ENCODE data around the gene ANKDD1B.

ANKDD1B gene

DNA sequence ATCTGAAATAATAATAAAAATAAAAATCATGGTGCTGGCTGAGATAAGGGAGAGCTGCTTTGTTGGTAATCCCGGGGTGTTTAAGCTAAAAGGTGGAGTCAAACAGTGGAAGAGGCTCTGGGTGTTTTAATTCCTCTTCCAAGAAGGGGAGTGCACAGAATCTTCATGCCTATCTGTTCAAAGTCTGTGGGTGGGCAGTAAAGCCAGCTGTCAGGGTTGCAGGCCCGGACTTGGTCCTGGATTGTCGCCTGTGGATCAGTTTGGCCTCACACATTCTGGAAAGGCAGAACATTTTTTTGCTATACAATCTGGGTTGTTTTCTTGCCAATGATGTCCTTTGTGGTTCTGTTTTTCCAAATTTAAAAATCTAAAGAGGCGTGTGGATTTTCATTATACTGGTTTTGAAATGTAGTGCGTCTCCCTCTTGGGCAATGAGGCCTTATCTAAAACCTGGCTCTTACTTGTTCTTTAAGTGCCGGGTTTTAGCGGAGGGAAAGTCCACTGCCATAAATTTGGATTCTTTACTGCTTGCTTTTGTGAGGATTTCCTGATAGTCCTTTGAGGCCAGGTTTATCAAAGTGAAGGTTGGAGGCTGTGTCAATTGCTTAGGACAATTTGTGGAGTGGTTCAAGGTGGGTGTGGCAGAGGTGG, 5.8 kb downstream of the ANKDD1B start:
- no peak for DNase-seq

DNA sequence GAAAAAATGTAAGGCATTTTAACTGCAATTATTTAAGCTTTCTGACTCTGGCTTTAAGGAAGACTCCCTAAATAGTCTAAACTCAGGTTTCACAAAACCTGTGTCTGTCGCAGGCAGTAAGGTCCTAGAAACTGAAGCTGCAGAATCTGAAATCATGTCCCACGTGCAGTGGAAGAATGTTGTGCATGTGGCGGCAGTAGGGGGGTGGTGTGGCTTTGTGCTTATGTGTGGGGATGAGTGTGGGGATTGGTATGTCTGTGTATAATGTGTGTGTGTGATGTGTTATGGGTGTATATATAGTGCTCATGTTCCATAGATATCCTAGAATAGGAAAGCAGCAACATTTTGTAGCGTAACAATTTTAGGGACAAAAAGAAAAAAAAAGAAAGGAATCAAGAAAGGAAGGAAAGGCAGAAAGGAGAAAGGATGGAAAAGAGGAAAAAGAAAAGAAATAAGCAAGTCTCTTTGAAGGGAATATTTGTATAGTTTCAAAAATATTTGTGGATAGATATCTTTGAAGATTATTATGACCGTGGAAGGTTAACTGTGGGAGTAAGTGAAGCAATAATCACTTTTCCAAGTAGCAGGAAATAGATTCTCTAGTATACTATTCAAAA, 6.6 kb downstream of the ANKDD1B start:
- no peak for DNase-seq

DNA sequence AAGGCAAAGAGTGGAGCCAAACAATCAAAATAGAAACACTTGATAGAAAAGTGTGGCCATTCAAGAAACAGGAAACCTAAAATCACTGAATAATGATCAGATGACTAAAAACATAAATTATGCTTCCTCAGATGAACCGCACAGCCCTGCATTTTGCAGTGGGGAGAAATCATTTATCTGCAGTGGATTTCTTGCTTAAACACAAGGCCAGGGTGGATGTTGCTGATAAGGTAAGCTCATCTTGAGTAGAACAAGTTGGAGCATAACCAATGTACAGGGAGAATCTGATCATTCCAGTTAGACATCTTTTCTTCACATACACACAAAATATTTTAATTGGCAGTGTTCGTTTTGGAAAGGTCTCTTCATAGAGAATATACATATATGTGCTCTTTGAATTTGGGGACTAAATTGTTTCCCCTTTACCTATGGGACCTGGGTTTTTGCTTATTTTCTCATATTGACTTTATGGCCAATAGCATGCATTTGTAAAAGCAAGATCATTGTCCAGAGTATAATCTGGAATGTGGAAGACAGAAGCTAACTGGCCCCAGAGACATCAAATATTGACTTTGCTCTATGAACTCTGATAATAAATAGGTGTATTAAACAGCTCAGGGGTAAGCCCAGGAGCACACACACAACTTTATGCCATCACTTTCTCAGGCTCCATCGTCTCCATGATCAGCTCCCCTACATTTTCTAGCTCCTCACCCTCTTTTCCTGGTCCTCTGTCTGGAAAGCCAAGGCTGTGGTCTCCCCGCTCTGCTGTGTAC, 9.1 kb downstream of the ANKDD1B start:
- no peak for DNase-seq

DNA sequence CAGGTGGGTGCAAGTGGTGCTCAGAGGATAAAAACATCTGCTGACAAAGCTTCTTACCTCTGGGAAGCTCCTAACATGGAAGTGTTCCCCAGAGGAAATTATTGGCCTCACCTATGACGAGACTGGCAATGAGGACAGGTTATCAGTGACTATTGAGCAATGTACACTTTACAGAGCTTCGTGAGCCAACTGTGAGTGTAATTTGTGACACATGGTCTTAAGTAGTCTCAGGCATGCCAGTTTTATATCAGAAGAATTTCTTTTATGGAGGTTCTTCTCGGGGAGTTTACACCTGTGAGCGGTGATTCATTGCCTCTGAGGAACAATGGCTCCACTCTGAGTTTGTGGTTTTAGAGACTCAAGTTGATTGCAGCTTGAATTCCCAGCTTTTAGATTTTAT, 11.3 kb downstream of the ANKDD1B start:
- DNase-seq, result no peak

DNA sequence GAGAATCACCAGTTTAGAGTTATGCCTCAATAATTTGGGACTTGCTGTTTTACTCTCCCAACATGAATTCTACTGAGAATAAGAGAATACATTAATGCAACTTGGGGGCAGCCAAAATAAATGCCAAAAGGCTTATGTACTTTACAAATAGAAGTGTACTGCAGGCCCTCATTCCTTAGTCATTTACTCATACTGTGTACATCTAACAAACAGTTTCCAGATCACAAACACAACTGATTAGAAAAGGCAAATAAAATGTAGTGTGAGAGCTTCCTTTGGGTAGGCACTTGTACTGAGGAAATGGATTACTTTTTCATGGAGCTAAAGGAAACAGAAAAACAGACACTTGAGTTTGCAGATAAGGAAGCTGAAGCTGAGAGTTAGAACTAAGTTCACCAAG, 12.6 kb downstream of the ANKDD1B start:
- no peak for DNase-seq

DNA sequence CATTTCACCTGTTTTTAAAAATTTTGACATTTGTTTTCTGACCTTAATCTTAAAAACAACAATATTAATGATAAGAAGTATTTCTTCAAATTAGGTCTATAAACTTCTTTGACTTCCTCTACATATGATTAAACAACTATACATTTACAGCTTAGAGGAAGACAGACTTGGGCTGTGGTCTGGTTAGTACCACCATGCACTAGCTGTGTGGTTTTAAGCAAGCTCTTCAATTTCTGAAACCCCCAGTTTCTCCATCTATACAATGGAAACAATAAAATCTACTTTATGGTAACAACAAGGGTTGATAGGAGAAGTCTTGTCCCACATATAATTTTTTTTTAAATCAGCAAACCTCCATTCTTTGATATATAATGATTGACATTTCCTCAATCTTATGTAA, 15.7 kb downstream of the ANKDD1B start:
- no peak for DNase-seq

DNA sequence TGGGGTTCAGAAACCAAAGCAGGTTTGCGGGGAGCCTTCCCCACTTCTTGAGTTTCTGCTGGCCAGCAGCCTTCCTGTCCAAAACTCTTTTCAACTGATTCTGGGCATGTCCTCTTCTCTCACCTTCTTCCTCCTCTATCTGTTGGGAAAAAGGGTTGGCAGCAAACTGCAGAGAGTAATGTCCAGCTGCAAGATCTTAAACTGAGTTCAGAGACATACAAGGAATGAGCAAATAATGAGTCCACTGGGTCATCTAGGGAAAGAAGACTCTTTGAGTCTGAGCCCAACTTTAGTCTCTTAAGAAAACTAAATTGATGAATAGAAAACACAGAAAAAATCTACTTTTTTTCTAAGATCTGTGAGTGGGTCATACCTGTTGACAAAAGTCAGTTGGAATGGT, 16.5 kb downstream of the ANKDD1B start:
- no peak for DNase-seq

DNA sequence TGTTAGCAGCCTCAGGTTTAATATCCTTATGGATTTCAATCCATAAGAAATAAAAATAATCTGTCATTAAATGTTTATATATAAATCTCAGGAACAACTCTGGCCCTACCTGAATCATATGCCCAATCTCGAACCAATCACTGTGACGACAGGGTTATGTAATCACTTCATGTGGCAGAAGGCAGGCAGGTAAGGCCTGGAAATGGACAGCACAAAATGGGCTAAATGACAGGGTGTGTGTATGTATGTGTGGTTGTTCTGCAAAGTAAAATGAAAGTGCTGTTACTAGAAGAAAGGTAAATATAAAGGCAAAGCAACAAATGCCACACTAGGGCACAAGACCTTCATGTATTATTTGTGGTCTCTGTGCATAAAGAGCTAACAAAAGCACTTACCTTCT, 19.6 kb downstream of the ANKDD1B start:
- no peak for DNase-seq

DNA sequence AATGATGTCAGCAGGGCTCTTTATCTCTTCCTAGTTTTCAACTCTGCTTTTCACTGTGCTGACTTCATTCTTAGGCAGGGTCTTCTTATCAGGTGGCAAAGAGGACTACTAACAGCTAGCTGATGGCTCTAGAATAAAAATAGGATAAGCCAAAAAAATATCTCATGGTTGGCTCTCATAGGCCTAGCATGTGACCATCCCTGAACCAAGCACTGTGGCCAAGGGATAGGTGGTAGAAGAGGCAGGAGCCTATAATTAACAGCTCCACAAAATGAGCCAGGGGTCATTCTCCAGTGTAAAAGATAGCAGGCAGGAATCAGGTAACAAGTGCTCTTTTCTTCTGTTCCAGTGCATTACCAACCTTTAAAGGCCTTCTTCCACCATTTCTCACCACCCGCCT, 21.1 kb downstream of the ANKDD1B start:
- DNase-seq, result no peak

DNA sequence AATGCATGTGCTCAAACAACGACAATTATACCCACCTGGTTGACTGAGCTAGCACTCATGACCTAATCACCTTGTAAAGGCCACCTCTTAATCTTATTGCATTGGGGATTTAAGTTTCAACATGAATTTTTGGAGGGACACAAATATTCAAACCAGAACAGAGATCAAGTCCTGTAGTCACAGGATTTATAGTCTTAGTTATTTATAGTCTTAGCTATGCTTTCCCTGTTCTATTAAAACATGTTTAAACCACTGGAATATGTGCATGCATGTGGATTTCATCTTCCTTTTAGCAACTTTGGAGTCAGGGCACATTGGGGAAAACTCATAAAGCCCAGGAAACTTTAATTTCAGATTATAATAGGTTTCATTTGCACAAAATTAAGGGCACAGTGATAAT, 26.7 kb downstream of the ANKDD1B start:
- no peak for DNase-seq

DNA sequence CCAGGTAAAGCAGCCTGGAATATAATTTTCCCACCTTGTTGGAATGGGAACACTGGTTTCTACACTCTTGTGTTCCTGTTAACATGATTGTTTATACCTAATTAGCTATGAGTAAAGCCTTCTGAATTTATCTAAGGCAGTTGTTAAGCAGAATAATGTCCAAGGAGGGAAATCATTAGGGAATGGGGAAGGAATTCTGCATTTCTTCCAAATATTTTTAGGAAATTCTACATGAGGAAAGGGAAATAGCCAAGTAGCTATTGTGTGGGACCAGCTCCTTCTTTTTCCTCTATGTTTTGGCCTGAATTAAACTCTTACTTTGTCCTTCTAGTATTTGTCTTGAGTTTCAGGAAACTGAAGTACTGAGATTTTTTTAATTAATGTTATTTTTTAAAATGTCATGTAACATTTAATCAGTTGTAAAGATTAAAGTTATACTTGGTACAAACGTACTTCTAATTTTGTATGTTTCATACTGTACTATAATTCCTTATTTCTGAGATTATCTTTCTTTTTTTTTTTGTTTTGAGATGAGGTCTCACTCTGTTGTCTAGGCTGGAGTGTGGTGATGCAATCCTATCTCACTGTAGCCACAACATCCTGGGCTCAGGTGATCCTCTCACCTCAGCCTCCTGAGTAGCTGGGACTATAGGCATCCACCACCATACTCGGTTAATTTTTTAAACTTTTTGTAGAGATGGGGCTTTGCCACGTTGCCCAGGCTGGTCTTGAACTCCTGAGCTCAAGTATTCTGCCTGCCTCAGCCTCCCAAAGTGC, 28.5 kb downstream of the ANKDD1B start:
- no peak for DNase-seq

DNA sequence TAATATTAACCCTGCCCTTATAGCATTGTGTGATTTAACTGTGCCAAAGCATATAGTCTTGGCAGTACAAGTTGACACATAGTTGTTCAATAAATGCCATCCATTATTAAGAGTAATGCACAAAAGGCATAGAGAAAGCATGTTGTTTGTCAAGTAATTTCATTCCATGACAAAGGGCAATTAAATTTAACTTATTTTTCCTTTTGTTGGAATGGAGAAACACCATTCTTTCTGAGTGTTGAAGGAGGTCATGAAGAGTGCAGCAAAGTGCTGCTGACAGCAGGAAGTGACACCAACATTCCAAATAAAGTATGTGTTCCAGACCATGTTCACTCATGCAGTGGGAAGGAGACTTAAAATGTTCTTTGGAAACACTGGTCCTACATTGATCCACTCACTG, 29.1 kb downstream of the ANKDD1B start:
- no peak for DNase-seq

DNA sequence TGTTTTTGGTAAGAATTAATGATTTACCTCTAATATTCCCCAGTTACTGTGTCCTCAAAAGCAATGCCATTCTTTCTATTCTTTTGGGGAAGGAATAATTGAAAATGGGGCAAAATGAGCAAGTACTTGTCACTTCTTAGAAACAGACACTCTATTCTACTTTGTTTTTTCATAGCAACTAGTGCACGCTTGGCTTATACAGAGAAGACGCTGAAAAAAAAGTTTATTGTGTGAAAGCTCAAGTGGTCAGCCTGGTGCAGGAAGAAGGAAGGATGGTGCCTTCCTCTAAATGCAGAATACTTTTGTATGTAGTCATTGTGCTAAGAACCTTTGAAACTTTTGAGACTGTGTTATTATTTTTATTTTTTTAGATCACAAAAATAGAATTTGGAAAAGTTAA, 29.6 kb downstream of the ANKDD1B start:
- no peak for DNase-seq

DNA sequence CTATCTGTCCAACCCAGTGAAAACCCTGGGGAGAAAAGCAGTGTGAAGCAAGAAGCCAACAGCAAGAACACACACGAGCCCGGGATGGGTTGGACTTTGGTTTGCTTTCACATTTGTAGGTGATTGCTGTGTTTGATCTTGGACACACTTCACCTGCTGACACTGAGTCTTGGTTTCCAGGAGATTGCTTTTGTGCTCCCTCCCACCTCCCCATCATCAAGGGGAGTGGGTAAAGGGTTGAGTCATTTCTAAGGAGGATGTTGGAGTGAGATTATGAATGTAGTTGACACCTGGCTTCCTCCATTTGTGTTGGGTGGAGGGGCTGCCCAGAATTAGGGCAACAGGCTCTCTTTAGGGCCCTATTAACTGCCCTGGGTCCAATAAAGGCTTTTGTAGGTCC, 37.5 kb downstream of the ANKDD1B start:
- DNase-seq, result no peak

DNA sequence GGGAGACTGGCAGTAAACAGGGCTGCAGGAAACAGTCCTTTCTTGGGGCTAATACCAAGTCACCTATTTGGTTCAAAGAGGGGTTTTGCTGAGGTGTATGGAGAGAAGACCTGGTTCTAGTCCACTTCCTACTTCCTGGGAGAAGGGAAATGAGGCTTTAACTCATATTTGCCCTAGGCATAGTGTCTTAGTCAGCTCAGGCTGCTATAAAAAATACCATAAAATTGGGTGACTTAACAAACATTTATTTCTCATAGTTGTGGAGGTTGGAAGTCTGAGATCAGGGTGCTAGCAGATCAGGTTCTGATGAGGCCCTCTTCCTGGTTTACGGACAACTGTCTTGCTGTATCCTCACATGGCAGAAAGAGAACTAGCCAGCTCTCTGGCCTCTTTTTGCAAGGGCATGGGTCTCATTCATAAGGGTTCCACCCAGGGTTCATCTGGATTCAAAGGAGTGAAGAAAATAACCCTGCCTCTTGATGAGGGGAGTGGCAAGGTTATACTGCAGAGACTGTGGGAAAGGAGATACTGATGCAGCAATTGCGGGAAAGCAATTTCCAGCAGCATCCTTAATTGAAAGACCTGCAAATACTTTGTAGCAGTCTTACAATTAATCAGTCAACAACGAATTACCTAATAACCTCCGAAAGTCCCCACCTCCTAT, 40.5 kb downstream of the ANKDD1B start:
- no peak for DNase-seq

DNA sequence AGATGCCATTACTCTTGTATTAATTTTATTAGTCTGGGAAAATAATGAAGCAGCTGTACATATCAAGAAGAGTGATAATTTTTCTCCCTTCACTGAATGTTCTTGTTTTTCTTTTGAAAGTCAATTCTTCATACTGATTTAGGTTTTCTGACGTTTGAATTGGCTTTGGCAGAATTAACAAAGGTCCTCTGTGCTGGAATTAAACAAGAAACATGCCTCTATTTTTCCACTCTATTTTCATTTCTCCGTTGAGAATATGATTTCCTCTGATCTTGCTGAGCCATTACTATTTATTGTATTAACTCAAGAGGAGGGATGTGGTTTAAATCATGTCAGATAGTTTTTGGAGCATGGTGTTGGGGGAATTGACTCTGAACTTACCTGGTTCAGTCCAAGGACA, 42.3 kb downstream of the ANKDD1B start:
- DNase-seq, result no peak

DNA sequence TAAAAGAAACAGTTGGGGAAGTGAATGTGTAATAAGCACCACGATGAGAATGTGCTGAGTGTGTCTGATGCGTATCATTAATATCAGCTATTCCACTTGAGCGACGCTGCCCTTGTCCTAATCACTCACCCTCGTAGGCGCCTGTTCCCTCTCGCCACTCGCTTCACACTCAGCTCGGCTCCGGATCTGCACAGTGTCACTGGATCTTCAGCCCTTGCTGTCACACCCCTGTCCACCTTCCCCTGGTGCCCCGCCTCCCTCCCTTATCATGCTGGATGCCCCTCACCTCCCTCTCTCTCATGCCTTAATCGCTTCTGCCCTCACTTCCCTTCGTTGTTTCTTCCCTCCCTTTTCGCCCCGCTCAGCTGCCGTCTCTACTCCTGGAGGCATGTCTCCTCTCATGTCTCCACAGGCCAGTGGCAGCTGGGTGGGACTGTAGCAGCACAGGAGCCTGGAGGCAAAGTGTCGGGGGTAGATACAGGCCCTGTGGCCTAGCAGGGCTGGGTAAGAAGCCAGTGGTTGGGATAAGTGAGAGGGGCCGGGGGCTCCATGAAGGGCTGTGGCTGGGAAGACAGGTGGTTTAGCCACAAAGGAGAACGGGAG, 43.5 kb downstream of the ANKDD1B start:
- DNase-seq, result no peak

DNA sequence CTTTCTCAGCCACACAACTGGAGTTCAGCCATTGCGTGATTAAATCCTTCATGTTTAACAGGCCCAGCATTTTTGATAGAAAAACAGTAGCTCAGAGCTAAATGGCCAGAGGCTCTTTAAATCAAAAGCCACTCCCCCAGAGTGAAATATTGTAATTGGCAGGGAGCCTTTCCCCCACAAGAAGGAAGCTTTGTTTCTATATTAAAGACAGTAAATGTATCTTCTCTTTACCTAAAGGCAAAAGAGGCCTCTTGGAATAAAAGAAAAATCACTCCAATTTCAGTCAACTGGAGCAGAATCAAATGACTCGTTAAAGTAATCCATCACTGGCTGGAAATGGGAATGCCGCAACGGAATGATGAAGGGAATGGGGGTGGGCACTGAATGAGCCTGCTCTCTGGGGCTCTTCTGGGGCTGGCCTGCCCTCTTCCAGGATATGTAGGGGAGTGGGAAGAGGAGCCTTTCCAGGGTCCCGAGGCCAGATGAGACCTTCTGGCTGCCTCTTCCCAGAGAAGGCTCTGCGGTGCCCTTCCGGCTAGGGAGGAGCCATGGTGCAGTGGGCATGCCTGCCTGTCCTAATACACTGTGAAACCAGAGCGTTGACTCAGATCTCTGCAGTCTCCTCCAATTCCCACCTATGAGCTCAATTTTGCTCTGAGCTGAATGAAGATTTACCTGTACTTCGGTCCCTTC, 45.2 kb downstream of the ANKDD1B start:
- peak; percentile 31 for DNase-seq

DNA sequence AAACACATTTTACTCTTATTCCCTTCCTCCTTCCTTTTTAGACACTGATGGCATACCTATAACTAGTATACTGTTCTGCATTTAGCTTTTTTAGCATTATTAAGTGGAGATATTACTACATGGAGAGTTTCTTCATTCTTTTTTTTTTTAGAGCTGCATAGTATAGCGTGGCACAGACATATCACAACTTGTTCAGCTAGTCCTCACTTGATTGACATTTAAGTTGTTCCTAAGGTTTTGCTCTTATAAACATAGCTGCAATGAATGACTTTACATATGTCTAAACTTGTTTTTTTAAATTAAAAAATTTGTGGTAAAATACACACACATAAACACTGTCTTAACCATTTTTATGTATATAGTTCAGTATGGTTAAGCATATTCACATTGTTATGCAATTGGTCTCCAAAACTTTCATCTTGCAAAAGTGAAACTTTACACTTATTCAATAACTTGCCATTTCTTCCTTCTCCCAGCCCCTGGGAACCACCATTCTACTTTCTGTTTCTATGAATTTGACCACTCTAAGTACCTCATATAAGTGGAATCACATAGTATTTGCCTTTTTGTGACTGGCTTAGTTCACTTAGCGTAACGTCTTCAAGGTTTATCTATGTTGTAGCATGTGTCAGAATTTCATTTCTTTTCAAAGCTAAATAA, 48.7 kb downstream of the ANKDD1B start:
- peak; percentile 89 for DNase-seq

DNA sequence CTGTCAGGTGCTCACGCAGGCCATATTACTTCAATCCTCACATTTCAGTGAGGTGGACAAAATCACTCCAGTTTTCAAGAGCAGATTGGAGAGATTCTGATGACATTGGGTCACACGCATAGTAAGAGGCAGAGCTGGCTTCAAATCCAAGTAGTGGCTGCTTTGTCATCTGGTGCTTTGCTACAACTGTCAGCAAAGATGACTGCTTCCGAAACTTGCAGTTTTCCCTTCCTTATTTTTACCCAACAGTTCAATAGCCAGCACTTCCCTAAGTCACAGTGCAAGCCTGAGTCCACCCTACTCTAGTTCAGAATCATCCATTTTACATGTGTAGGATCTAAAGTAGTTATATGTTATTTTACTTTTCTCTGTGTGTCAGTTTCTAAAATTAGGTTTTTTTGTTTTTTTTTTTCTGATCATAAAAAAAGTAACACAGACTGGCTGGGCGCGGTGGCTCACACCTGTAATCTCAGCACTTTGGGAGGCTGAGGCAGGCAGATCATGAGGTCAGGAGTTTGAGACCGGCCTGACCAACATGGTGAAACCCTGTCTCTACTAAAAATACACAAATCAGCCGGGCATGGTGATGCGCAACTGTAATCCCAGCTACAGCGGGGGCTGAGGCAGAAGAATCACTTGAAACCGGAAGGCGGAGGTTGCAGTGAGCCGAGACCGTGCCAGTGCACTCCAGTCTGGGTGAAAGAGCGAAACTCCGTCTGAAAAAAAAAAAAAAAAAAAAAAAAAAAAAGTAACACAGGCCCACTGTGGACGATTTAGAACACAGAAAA, 49.6 kb downstream of the ANKDD1B start:
- DNase-seq, result peak; percentile 94

DNA sequence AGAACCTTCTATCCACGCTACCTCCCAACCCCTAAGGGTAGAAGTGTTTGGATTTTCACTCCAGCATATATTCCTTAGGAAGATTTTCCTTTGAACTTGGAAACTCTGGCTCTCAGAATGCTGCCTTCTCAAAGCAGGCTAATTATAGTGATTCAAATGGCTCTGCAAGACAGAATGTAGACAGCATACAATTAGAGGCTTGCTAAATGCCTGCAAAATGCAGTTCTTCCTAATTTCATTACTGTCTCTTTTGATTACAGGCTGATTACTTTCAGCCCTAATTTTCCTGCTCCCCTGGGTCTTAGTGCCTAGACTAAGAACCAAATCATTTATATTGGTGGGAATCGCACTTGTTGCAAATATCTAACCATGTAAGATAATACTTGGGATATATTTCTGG, 50.8 kb downstream of the ANKDD1B start:
- DNase-seq, result no peak
